Jurkat, Clone E6-1 (cell line): ENCODE measurements around the gene COL5A1.

Experiments
- DNase-seq: peaks from one replicate; pipeline ENCODE4 v3.0.0-alpha.2; 2011; ENCODE audit warnings: low read depth, low spot score
- H3K4me3 ChIP-seq: 2 replicates; pipeline ENCODE4 v1.5.1; 2011; ENCODE audit warnings: mild to moderate bottlenecking, low read length, control low read depth, moderate library complexity

COL5A1 gene

DNA sequence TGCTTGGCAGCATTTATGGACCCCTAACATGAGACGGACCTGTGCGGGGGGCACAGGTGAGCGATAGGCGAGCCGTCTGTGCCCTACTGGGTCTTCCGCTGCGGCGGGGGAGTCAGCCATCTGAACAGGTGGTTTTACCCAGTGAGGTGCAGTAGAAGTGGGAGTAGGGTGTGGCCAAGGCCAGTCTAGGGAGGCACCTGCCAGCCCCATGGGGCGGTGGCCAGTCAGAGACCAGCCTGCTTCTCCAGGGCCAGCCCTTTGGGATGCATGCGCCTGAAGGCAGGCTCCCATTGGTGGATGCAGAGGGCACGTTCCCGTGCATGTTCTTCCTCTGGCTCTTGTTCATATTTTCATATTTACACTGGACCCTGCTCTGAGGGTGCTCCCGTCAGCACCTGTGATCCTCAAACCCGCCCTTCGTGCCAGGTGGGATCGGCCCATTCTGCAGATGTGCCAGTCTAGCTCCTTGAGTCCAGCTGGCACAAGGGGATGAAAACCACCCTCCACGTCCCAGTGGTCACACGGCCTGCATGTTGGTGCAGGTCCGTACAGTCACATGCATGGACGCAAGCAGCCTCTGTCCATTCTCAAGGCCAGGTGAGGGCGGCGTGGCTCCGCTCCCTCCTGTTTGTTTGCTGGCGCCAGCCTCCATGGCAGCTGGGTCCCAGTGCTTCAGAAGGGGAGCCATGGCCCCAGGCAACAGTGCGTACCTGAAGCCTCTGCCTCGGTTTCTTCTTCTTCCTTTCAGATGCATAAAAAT, 9.0 kb downstream of the COL5A1 start:
- no peak for DNase-seq
- no peak overlapping the region for H3K4me3 ChIP-seq

DNA sequence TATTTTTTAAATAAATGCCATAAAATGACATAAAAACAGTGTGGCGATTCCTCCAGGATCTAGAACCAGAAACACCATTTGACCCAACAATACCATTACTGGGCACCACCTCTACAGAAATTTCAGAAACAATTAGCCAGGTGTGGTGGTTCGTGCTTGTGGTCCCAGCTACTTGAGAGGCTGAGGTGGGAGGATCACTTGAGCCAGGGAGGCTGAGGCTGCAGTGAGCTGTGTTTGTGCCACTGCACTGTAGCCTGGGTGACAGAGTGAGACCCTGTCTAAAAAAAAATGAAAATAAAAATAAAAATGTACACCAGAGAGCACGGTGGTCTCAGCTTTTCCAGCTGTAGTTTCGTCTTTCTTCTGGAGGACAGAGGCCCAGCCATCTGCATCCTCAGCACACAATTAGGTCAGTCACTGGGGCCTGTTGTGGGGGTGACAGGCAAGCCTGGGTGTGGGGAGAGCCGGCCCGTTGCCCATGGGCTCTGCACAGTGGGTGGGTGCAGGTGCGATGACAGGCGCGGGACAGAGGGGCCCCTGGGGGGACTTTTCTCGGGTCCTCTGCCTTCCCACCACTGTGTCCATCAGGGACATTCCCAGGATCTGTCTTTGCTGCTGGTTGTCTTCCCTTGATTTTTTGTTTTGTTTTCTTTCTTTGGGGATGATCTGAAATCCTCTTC, 9.8 kb downstream of the COL5A1 start:
- DNase-seq = no peak
- no peak overlapping the region for H3K4me3 ChIP-seq

DNA sequence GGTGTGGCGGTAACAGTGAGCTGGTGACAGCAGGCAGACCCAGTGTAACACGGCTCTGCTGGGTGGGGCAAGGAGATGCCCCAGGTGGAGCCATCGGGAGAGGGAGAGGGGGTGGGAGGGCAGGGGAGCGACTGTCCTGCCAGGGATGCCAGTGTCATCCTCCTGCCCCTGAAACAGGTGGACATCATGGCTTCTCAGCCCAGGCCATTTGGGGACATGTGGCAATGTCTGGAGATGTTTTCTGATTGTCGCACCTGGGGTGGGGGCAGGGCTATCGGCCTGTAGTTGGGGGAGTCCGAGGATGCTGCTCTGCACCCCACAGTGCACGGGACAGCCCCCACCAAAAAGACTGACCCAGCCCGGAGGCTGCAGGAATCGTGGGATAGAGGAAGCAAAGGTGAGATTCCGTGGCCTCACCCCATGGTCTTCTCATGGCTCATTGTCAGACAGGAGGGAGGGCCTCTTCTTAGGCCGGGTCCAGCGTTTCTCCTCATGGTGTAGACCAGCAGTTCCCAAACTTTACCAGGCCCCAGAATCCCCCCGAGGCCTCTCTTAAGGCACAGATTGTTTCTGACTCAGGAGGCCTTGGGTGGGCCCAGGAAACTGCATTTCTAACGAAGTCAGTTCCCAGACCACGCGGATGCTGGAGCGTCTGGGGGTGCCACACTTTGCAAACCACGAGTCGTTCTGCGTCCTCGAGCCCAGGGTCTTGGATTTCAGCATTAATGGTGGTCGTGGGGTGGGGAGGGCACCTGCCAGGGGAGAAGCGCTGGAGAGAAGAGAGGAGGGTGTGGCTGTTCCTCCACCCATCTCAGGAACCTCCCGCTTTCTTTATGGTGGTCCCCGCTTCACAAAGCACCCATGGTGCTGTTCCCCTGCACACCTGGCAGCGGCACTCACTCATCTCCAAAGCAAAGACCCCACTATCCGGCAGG, 11.0 kb downstream of the COL5A1 start:
- DNase-seq = no peak
- no peak overlapping the region for H3K4me3 ChIP-seq

DNA sequence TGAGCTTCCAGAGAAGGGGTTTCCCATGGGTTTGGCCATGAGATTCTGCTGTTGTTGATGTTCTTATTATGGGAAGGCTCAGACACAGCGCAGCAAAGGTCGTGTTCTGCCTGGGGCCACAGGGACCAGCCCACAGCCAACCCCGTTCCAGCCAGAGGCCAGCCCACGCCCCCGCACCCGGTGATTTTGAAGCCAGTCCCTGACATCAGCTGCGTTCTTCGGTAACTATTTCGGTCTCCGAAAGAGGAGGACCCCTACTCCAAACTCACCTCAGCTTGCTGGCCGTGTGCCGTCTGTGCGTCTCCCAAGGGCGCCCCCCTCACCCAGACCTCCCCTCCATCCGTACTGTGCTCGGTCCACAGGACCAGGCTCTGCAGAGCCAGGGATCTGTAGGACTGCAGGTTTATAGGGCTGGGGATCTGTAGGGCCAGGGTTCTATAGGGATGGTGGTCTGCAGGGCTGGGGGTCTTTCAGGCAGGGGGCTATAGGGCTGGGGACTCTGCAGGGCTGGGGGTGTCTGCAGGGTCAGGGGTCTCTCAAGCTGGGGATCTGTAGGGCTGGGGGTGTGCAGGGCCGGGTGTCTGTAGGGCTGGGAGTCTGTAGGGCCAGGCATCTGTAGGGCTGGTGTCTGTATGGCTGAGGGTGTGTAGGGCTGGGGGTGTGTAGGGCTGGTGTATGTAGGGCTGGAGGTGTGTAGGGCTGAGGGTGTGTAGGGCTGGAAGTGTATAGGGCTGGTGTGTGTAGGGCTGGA, 11.8 kb downstream of the COL5A1 start:
- H3K4me3 ChIP-seq = no peak overlapping the region
- DNase-seq = no peak

DNA sequence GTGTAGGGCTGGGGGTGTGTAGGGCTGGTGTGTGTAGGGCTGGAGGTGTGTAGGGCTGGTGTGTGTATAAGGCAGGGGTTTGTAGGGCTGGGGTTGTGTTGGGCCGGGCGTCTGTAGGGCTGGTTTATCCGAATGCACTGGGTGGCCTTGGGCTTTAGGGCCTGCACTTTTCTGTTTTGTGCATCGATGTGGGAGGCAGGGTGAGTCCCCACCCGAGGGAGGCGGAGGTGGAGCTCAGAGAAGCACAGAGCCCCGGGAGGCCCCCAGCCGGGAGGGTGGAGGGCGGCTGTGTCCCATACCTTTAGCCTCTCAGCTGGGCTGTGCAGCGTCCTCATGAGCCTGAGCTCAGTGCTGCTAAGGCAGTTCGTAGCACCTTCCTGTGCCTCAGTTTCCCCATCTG, 13.5 kb downstream of the COL5A1 start:
- no peak for DNase-seq
- H3K4me3 ChIP-seq = no peak overlapping the region

DNA sequence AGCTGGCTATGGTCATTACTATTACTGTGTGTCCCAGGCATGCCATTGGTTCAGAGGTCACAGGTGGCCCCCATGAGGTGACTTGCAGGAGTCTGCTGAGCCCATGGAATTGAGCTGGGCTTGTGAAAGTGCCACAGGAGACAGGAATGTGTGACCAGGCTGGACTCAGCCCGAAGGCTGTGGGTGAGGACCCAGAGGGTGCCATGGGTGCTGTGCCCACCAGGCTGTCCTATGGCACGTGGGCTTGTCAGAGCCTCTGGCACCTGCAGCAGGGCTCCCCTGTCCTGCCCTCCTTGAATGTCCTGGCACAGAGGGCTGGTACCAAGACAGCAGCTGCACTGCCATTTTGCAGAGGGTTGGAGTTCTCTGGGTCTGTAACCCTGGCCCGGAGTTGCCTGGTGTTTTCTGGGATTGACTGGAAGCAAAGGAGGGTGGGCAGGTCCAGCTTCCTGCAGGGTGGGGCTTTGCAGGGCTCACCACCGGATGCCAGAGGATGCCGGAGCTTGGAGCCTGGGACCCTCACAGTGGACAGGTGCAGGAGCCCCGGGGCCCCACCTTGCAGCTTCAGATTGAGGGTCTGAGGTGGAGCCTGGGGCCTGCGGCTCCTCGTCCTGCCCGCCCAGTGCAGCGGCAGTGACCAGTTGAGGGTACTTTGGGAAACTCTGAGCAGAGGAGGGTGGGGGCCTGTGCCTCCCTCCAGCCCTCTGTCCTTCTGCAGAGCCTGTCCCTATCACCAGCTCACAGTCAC, 14.2 kb downstream of the COL5A1 start:
- H3K4me3 ChIP-seq = no peak overlapping the region
- DNase-seq = no peak

DNA sequence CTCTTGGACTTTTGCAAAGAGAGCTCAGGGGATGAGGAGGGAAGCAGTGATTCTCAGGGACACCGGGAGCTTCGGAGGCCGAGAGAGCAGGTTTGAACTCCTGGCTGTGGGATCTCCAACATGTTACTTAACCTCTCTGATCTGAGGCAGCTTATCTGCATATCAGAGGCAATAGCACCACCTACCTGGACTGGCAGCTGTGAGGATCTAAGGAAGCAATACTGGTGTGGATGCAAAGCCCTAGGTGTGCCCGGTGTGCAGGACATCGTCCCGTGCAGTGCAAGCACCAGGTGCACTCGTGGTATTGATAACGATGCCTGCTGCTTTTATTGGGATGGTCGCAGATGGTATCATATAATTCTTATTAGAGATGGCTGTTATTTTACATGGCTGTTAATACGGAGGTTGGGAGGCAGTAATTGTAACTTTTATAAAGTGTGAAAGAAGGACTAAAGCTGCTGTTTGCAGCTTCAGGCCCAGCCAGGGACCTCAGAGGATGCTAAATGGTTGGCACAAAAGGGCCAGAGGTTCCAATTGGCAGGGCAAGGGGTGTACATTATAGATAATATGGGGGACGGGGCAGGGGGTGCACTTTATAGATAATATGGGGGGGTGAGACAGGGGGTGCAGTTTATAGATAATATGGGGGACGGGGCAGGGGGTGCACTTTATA, 14.9 kb downstream of the COL5A1 start:
- H3K4me3 ChIP-seq = no peak overlapping the region
- DNase-seq = no peak

DNA sequence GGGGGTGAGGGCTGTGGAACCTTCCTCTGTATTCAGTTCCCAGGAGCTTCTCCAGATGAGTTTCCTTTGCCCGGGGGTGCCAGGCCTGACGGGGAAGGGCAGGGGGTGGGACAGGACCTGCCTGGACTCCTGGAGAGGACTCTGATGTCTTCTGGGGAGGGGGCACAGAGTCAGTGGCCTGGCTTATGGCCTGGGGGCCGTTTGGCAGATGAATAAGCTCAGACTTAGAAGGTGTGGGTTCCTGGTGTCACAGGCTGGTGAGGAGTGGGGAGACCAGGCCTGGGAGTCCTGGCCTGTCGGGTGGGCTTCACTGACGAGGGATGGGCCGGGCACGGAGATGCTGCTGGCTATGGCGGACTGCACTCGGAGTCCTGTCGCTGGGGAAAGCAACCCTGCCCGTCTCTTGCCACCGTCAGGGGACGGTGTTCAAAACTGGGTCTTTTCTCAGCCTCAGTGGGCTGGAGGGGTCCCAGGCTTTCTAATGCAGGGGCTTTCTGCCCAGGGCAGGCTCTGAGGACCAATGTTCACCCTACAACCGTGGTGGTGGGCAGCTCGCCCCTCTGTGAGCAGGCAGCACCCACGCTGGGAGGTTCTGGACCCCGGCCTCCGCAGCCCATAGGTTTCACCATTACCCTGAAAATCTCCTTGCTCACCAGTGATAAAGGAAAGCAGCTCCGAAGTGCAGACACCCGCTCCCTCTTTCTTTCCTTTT, 16.2 kb downstream of the COL5A1 start:
- no peak overlapping the region for H3K4me3 ChIP-seq
- no peak for DNase-seq

DNA sequence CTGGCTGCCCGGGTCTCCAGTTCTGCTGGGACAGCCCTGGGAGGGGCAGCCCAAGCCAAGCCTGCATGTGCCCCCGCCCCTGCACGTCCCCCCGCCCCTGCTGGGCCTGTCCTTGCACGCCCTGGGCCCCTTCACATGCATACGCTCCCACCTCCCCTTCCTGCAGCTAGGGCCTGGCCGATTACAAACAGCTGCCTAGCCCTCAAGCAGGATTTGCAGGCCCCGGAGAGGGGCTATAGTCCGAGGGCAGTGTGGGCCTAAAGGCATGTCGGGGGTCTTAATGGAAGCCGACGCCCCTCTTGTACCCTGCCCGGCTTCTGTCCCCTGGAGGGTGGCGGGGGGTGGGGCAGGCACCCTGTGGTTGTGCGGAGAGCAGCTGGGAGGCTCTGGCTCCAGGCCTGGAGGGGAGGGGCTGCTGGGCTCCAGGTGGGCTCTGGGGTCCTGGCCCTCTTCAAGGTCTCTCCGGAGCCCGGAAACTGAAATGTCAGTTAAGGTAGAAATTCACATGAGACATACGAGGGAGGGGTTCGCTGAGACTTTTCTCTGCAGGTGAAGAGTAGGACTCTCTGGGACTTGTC, 16.9 kb downstream of the COL5A1 start:
- DNase-seq = no peak
- H3K4me3 ChIP-seq = no peak overlapping the region

DNA sequence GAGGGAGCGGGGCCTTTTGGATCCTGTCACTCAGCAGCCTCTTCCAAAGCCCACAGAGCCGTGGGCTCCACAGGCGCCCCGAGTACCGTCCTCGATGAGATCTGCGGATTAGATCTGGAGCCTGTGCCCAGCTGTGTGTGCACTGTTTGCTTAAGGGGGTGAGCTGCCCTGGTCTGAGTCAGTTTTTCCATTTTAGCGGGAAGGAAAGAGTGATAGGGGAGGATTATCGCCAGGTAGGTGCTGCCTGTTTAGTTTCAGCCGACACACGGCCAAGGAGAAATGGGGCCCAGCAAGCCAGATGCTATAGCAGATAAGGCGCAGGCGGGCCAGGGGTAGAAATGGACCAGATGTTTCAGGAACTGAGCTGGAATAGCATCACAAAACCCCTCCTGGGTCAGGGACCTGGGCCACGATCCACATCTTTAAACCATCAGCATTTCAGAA, 18.1 kb downstream of the COL5A1 start:
- no peak for DNase-seq
- no peak overlapping the region for H3K4me3 ChIP-seq

DNA sequence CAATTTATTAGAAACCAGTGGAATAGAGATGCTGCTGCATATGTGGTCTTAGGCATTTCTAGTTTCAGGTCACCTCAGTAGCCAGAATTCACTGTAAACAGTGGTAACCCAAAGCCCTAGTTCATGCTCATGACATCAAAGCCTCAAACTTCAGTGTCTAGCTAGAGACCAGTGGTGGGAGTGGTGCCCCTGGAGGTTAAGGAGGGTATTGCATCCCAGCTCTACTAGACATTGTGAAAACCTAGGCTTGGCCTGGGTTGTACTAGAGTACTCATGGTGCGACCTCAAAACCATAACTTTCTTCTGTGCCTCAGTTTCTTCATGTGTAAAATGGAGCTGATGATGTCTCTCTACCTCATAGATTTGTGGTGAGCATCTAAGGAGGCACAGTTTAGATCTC, 18.8 kb downstream of the COL5A1 start:
- H3K4me3 ChIP-seq = no peak overlapping the region

DNA sequence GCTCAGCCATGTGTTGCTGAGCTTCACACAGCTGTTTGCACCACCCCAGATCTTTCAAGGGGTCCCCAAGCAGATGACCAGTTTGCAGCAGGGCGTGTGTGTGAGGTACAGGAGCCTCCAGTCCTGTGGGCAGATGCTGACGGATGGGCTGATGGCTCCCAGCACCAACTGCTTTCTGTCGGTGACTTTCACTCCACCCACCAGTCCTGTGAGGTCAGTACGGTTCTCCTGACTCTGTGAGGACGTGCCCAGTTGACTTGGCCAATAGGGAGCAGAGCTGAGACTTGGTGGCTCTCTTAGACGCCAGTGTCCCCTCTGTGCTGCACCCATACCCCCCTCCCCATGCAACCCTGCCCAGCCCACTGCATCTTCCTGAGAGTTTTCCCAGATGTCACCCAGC, 19.7 kb downstream of the COL5A1 start:
- no peak for DNase-seq
- no peak overlapping the region for H3K4me3 ChIP-seq

More for the DNA sequence above, 18.8 kb downstream of the COL5A1 start:
- no peak for DNase-seq

DNA sequence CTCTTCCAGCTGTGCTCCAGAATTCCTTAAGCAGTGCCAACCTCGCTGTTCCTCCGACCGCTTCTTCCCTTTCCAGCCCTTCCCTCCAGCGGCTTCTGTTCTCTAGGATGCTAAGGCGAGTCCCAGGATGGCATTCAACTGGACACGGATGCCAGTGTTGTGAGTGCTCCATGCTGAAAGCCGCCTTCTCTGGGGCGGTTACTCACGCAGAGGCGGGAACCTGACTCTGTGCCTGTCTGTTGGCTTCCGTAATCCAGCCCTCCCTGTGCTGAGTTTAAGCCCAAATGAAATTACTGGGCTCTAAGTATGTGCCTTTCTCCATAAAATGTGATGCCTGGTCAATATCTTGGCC, 20.2 kb downstream of the COL5A1 start:
- no peak overlapping the region for H3K4me3 ChIP-seq
- DNase-seq = no peak

DNA sequence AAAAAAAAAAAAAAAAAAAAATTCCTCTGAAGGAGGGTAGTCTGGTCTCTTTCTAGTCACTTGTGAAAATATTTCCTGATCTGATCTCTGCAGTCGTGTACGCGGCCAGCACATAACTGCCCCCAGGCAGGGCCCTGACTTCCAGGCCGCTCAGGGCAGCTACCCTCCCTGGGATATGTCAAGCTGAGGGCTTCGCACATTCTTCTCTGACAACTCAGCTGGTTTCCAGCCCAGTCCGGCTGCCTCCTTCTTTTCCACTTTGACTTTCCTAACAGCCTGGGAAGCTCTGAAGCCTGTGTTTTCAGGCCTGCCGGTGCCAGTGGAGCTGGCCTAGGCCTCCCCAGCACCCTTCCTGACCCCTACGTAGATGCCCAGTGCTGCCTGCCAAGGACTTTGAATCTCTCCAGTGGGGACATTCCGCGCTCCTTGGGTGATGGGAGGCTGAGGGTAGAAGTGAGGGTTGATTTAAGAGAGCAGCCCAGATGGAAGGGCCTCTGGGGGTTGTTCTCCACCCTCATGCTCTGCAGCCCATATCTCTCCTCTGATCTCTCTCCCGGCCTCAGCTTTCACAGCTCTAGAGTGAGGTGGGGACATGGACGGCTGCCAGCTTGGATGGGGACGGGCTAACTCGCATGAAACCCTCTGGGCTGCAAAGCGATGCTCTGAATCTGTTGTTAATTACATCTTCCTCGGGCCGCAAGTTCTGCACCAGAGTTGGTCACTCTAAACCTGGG, 20.7 kb downstream of the COL5A1 start:
- no peak for DNase-seq
- no peak overlapping the region for H3K4me3 ChIP-seq

DNA sequence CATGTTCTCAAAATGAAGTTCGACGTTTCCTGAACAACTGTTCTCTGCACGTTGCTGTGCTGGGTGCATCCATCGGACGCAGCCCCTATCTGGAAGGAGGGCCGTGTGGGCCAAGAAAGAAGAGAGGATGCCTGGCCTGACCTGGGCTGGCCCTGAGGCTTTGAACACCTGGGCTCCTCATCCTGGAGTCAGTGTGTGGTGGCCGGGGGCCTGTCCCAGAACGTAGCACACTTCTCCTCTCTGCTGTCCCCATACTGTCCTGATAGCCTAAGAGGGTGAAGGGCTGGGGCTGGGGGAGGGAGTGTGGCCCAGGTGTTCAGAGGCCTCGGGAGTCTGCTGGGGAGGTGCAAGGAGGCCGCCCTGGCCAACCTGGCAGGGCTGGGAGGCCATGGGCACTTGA, 21.5 kb downstream of the COL5A1 start:
- H3K4me3 ChIP-seq = no peak overlapping the region
- no peak for DNase-seq

DNA sequence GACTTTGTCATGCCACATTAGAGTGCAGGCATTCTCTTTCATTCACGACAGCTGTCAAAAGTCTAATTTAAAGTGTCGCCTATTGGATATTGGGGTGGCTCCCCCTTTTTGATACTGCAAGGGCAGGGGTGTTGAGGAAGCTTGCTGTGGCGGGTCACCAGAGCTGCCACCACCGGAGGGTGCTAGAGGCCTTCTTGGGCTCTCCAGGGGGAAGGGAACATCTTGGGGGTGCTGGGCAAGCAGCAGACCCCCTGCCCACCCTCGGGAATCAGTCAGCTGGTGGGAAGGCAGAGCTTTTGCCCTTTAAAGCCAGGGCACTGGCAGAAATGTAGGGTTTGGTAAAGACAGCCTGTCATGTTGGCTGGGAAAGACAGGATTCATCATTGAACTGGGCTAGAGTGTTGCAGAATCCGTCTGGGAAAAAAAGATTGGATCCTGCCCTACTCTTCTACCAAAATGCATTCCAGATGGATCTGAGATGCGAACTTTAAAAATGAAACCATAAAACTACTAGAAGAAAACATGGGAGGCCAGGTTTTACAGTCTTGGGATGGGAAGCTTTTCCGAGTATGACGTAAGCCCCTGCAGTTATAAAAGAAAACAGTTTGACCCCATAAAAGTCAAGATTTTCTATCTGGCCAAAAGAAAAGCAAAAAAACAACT, 22.3 kb downstream of the COL5A1 start:
- no peak overlapping the region for H3K4me3 ChIP-seq
- DNase-seq = no peak
